Measurements from ENCODE around the gene C5orf22. TPM values are rescaled to one million over a fixed set of nuclear protein-coding genes. Genes with fewer than 3 reads are reported as not detected.
"Not testable (repeated sequence)": the region's sequence is repeated elsewhere in the genome, so short reads cannot be mapped to it uniquely, and the experiment has no call there.

The C5orf22 gene
- total and polyA plus RNA-seq, 4 donors, result 10.0 to 29.8 (median 17.3) TPM

DNA sequence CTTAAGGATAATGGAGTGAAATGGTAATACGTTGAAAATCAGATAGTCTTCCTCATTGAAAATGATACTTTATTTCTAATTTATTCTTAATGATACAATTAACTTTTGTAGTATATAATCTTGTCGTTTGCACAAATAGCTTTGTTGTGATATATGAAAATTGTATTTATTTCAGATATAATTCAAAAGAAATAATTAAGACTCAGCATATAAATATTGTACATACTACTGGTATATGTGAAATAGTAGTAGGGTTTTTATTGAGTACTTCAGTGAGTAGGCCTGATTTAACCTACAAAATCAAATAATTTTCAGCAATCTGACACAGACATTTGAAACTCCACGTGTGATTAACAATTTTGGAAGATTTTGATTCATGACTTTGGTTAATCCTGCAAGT, 4.8 kb downstream of the C5orf22 start:
- ATAC-seq (ENCODE audit: insufficient read depth, low FRiP score) (no peak), DNase-seq (no peak)
- WGBS, 2 donors, result 87 to 93% methylated on average over 3 of the region's 3 CpGs
- no peak overlapping the region for H3K27ac ChIP-seq (ENCODE audit: low read depth in 1 of 2, low read length in 1 of 2)
- no peaks in the 10 kb centered on the region for H3K9me3 ChIP-seq (ENCODE audit: control insufficient read depth in 4 of 4, insufficient read depth in 3 of 4, low read length in 3 of 4)
- no peaks in the 10 kb centered on the region for H3K27me3 ChIP-seq (ENCODE audit: control insufficient read depth in 3 of 3, insufficient read depth in 3 of 3, low read length in 2 of 3)
- H3K4me3 ChIP-seq, result no peak overlapping the region
- TF ChIP-seq, protein P1, sequence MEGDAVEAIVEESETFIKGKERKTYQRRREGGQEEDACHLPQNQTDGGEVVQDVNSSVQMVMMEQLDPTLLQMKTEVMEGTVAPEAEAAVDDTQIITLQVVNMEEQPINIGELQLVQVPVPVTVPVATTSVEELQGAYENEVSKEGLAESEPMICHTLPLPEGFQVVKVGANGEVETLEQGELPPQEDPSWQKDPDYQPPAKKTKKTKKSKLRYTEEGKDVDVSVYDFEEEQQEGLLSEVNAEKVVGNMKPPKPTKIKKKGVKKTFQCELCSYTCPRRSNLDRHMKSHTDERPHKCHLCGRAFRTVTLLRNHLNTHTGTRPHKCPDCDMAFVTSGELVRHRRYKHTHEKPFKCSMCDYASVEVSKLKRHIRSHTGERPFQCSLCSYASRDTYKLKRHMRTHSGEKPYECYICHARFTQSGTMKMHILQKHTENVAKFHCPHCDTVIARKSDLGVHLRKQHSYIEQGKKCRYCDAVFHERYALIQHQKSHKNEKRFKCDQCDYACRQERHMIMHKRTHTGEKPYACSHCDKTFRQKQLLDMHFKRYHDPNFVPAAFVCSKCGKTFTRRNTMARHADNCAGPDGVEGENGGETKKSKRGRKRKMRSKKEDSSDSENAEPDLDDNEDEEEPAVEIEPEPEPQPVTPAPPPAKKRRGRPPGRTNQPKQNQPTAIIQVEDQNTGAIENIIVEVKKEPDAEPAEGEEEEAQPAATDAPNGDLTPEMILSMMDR (IDR thresholded peaks at IDR 0.05; ENCODE audit: control extremely low read depth, extremely low read depth), result no peak
- peaks cover 9 to 24% (median 20%) of the 10 kb centered on the region in 4 donors for H3K36me3 ChIP-seq (ENCODE audit: control insufficient read depth in 4 of 4, insufficient read depth in 4 of 4, low read length in 4 of 4)
- peaks cover 4 to 13% (median 6%) of the 10 kb centered on the region in 5 donors for H3K4me1 ChIP-seq (ENCODE audit: control insufficient read depth in 5 of 5, insufficient read depth in 5 of 5, low read length in 5 of 5)
- no peak overlapping the region for H3K9ac ChIP-seq (ENCODE audit: insufficient read depth in 1 of 2, low read length in 2 of 2)

DNA sequence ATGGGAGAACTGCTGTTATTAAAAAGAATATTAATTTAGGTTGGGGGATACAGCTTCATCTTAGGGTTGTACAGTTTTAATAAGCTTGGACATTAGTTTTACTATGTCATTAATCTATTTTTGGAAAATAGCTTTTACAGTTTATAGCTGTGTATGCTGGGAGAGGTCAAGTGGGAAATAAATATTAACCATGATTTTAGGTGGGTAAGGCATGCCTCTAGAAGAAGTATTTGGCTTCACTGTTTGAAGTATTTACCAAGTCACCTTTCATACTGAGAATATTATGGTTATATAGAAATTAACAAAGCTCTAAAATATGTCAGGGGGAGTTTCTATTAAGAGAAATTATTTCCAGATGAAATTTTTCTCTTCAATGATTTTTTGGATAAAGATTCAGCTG, 5.2 kb downstream of the C5orf22 start:
- Histone ChIP-seq H3K36me3 (ENCODE audit: control insufficient read depth in 4 of 4, insufficient read depth in 4 of 4, low read length in 4 of 4) (peaks cover 9 to 24% (median 19%) of the 10 kb centered on the region in 4 donors), H3K27me3 (ENCODE audit: control insufficient read depth in 3 of 3, insufficient read depth in 3 of 3, low read length in 2 of 3) (no peaks in the 10 kb centered on the region), H3K9ac (ENCODE audit: insufficient read depth in 1 of 2, low read length in 2 of 2) (no peak overlapping the region), H3K27ac (ENCODE audit: low read depth in 1 of 2, low read length in 1 of 2) (no peak overlapping the region), H3K4me3 (no peak overlapping the region), H3K4me1 (ENCODE audit: control insufficient read depth in 5 of 5, insufficient read depth in 5 of 5, low read length in 5 of 5) (peaks cover 4 to 13% (median 6%) of the 10 kb centered on the region in 5 donors), H3K9me3 (ENCODE audit: control insufficient read depth in 4 of 4, insufficient read depth in 3 of 4, low read length in 3 of 4) (no peaks in the 10 kb centered on the region)
- TF ChIP-seq, protein P1 (IDR thresholded peaks at IDR 0.05; ENCODE audit: control extremely low read depth, extremely low read depth), result no peak
- ATAC-seq (ENCODE audit: insufficient read depth, low FRiP score), result no peak
- no peak for DNase-seq

DNA sequence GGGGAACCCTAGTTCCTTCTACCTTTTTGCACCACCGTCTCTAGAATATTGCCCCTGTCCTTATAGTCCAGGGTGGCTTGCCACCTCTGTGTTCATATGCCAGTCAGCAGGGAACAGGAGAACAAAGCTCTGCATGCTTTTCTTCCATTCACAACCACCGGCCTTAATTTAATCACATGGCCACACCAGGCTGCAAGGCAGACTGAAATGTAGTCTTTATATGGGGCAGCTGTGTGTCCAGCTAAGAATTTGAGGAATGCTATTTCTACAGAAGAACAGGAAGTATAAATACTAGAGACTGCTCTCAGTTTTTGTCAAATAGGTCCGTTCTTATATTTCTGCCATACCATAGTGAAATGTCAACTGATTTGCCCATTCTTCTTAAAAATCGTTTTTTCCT, 5.8 kb downstream of the C5orf22 start:
- DNase-seq, result no peak
- TF ChIP-seq, protein P1 (IDR thresholded peaks at IDR 0.05; ENCODE audit: control extremely low read depth, extremely low read depth), result no peak
- no peak for ATAC-seq (ENCODE audit: insufficient read depth, low FRiP score)
- Histone ChIP-seq H3K4me1 (ENCODE audit: control insufficient read depth in 5 of 5, insufficient read depth in 5 of 5, low read length in 5 of 5) (peaks cover 4 to 10% (median 6%) of the 10 kb centered on the region in 5 donors), H3K36me3 (ENCODE audit: control insufficient read depth in 4 of 4, insufficient read depth in 4 of 4, low read length in 4 of 4) (peaks cover 9 to 24% (median 18%) of the 10 kb centered on the region in 4 donors), H3K4me3 (no peak overlapping the region), H3K27ac (ENCODE audit: low read depth in 1 of 2, low read length in 1 of 2) (no peak overlapping the region), H3K9me3 (ENCODE audit: control insufficient read depth in 4 of 4, insufficient read depth in 3 of 4, low read length in 3 of 4) (no peaks in the 10 kb centered on the region), H3K27me3 (ENCODE audit: control insufficient read depth in 3 of 3, insufficient read depth in 3 of 3, low read length in 2 of 3) (no peaks in the 10 kb centered on the region), H3K9ac (ENCODE audit: insufficient read depth in 1 of 2, low read length in 2 of 2) (no peak overlapping the region)
- WGBS, 2 donors, result 63 to 73% methylated on average over 4 of the region's 4 CpGs

DNA sequence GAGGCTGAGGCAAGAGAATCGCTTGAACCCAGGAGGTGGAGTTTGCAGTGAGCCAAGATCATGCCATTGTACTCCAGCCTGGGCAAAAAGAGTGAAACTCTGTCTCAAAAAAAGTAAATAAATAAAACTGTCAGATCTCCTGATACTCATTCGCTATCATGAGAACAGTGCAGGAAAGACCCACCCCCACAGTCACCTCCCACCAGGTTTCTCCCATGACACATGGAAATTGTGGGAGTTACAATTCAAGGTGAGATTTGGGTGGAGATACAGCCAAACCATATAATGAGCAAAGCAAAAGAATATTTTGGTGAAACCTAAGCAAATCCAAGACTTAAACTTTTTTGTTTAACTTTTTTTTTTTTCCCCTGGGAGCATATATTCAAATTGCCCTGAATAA, 17.0 kb downstream of the C5orf22 start:
- peaks cover 20 to 36% (median 24%) of the 10 kb centered on the region in 4 donors for H3K36me3 ChIP-seq (ENCODE audit: control insufficient read depth in 4 of 4, insufficient read depth in 4 of 4, low read length in 4 of 4)
- H3K27me3 ChIP-seq (ENCODE audit: control insufficient read depth in 3 of 3, insufficient read depth in 3 of 3, low read length in 2 of 3); H3K4me1 ChIP-seq (ENCODE audit: control insufficient read depth in 5 of 5, insufficient read depth in 5 of 5, low read length in 5 of 5); H3K9ac ChIP-seq (ENCODE audit: insufficient read depth in 1 of 2, low read length in 2 of 2); ATAC-seq (ENCODE audit: insufficient read depth, low FRiP score); H3K27ac ChIP-seq (ENCODE audit: low read depth in 1 of 2, low read length in 1 of 2); H3K4me3 ChIP-seq; H3K9me3 ChIP-seq (ENCODE audit: control insufficient read depth in 4 of 4, insufficient read depth in 3 of 4, low read length in 3 of 4); DNase-seq: not testable (repeated sequence)
- 94 to 95% methylated on average over 2 of the region's 2 CpGs for WGBS, 2 donors
